ENCODE measurements around the gene DPP6.

DNA sequence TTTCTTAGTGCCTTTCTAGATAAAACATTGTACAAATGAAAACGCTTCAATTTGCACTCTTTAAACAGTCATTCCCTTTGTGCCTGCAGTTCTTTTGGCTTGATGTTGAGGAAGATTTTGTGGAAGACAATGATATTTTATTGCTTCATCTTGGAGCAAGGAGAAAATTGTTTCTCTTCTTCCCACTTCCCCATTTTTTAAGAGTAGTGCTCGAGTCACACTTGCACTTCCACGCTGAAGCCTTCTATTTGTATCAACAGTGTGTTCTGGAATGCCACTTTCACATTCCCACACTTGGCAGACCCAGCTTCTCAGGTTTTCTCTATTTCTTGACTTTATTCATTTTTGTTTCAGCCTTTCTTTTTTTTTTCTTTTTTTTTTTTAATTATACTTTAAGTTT is 581.4 kb downstream of the DPP6 start:
- TF ChIP-seq POLR2A (IDR thresholded peaks at IDR 0.05) (no peak), POLR2AphosphoS5 (IDR thresholded peaks at IDR 0.05) (no peak)
- TF ChIP-seq, protein P1, sequence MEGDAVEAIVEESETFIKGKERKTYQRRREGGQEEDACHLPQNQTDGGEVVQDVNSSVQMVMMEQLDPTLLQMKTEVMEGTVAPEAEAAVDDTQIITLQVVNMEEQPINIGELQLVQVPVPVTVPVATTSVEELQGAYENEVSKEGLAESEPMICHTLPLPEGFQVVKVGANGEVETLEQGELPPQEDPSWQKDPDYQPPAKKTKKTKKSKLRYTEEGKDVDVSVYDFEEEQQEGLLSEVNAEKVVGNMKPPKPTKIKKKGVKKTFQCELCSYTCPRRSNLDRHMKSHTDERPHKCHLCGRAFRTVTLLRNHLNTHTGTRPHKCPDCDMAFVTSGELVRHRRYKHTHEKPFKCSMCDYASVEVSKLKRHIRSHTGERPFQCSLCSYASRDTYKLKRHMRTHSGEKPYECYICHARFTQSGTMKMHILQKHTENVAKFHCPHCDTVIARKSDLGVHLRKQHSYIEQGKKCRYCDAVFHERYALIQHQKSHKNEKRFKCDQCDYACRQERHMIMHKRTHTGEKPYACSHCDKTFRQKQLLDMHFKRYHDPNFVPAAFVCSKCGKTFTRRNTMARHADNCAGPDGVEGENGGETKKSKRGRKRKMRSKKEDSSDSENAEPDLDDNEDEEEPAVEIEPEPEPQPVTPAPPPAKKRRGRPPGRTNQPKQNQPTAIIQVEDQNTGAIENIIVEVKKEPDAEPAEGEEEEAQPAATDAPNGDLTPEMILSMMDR (IDR thresholded peaks at IDR 0.05) = no peak

Measured in transverse colon (tissue), 4 donors.